K562 (cell line): ENCODE data around the gene NDUFA3. TPM values are rescaled to one million over a fixed set of nuclear protein-coding genes. Genes with fewer than 3 reads are reported as not detected.

Experiments used
- ATAC-seq: fragments of 200-7000 bp; cut with Tn5 transposase; 3 replicates; pipeline ENCODE4 v1.9.1; 2020; ENCODE audit warnings: moderate library complexity
- BruUV-seq: library from RNA; stranded (reverse); fragments of 400-500 nt; replicated peaks from 2 replicates; lab custom pipeline; 2021; lab: Mats Ljungman, UMichigan
- CTCF ChIA-PET: fragments of 300-600 bp; formaldehyde crosslinking; extraction: SDS; loops from one replicate; lab custom pipeline; 2021; ENCODE audit warnings: low intra/inter-chr PET ratio; lab: Yijun Ruan, JAX
- POLR2A ChIA-PET: fragments of 300-600, 350-650 bp; sonication (Branson Sonifier 250); formaldehyde crosslinking; extraction: SDS; loops from one replicate; lab custom pipeline; 2021; ENCODE audit warnings: antibody characterized with exemption, inconsistent platforms; lab: Yijun Ruan, JAX
- DNase-seq, 4 experiments: peaks; one replicate each; pipeline versions ENCODE4 v3.0.0 to v3.0.0-alpha.2; 2011 to 2018; ENCODE audit warnings: low spot score in 3 of 4, mixed read lengths in 3 of 4; ENCODE audit errors: extremely low read depth in 1 of 4
- FAIRE-seq: peaks from 2 replicates; lab custom pipeline; 2011; peaks lifted over from hg19 to GRCh38; lab: Jason Lieb, UNC
- H2AFZ ChIP-seq: 2 replicates; pipeline ENCODE4 v1.6.0; 2011; ENCODE audit warnings: low read depth, low read length, control low read depth, inconsistent platforms
- H3K27ac ChIP-seq: fragments of 200-600 bp; 3 replicates; pipeline ENCODE4 v1.8.0; 2011; ENCODE audit warnings: low read depth, mild to moderate bottlenecking, control low read depth, inconsistent platforms, low read length, moderate library complexity, mixed read lengths; ENCODE audit errors: extremely low read depth
- H3K27me3 ChIP-seq, 2 experiments: fragments of 300-600 bp in 1 of 2; 2 replicates in 1 of 2; 3 replicates in 1 of 2; pipeline versions ENCODE4 v1.6.0 to v1.8.0; 2011; ENCODE audit warnings: inconsistent platforms in 2 of 2, low read length in 2 of 2, mild to moderate bottlenecking in 1 of 2, mixed read lengths in 1 of 2, moderate library complexity in 1 of 2; ENCODE audit not compliant: control insufficient read depth in 2 of 2, insufficient read depth in 2 of 2
- H3K36me3 ChIP-seq: fragments of 300-600 bp; 3 replicates; pipeline ENCODE4 v1.8.0; 2011; ENCODE audit warnings: mild to moderate bottlenecking, low read length, inconsistent platforms; ENCODE audit not compliant: control insufficient read depth, insufficient read depth
- H3K4me1 ChIP-seq, 2 experiments: fragments of 200-600 bp in 1 of 2; replicated peaks in 1 of 2; 2 replicates in 1 of 2; 3 replicates in 1 of 2; pipeline versions ENCODE4 v1.5.1 to v1.8.0; 2011; ENCODE audit warnings: inconsistent platforms in 2 of 2, low read length in 2 of 2, mild to moderate bottlenecking in 1 of 2, mixed read lengths in 1 of 2, moderate library complexity in 1 of 2; ENCODE audit not compliant: control insufficient read depth in 2 of 2, insufficient read depth in 2 of 2
- H3K4me2 ChIP-seq: 2 replicates; pipeline ENCODE4 v1.6.1; 2011; ENCODE audit warnings: low read length, control low read depth, inconsistent platforms, mixed read lengths; ENCODE audit not compliant: insufficient read depth
- H3K4me3 ChIP-seq: fragments of 200-600 bp; sonication (generic), shearing (Covaris generic); 2 replicates; pipeline ENCODE4 v1.5.1; 2016; ENCODE audit warnings: control low read depth, inconsistent platforms
- H3K79me2 ChIP-seq: fragments of 200-600 bp; 3 replicates; pipeline ENCODE4 v1.8.0; 2011; ENCODE audit warnings: low read length, inconsistent platforms; ENCODE audit not compliant: control insufficient read depth, insufficient read depth
- H3K9ac ChIP-seq, 2 experiments: 2 replicates each; pipeline versions ENCODE4 v1.6.0 to v1.6.1; 2011; ENCODE audit warnings: low read depth in 2 of 2, low read length in 2 of 2, control low read depth in 1 of 2, inconsistent platforms in 1 of 2, mild to moderate bottlenecking in 1 of 2, mixed read lengths in 1 of 2; ENCODE audit not compliant: insufficient read depth in 1 of 2
- H3K9me1 ChIP-seq: one replicate; pipeline ENCODE4 v1.6.0; 2011; ENCODE audit warnings: inconsistent platforms, mild to moderate bottlenecking, low read length, moderate library complexity; ENCODE audit not compliant: control insufficient read depth, insufficient read depth
- H3K9me3 ChIP-seq: replicated peaks from 2 replicates; pipeline ENCODE4 v1.5.1; 2011; ENCODE audit warnings: low read depth, low read length, inconsistent platforms; ENCODE audit not compliant: control insufficient read depth, insufficient read depth
- H4K20me1 ChIP-seq: replicated peaks from 2 replicates; pipeline ENCODE4 v1.6.1; 2011; ENCODE audit warnings: low read length, inconsistent platforms, mixed read lengths; ENCODE audit not compliant: control insufficient read depth, insufficient read depth
- POLR2G ChIP-seq: fragments of 200-400 bp; formaldehyde crosslinking; IDR thresholded peaks from 2 replicates; pipeline ENCODE4 v1.6.1; 2017; ENCODE audit warnings: low read depth, mild to moderate bottlenecking, antibody characterized with exemption, low read length, moderate library complexity
- RBFOX2 ChIP-seq: fragments of 200-400 bp; formaldehyde crosslinking; IDR thresholded peaks from 2 replicates; pipeline ENCODE4 v1.6.1; 2017; ENCODE audit warnings: low read depth, mild to moderate bottlenecking, low read length, moderate library complexity
- RCOR1 ChIP-seq, 2 experiments: IDR thresholded peaks; 2 replicates each; pipeline ENCODE4 v1.6.1; 2012; ENCODE audit warnings: low read depth in 2 of 2, low read length in 2 of 2, borderline replicate concordance in 1 of 2, improper control_type of control experiment in 1 of 2
- WGBS: fragments of 100-300 bp; shearing (Covaris generic); methylation state at CpG from one replicate; pipeline ENCODE4 v1.1.6; 2016; ENCODE audit warnings: low coverage, mixed read lengths; ENCODE audit not compliant: insufficient coverage; ENCODE audit errors: missing lambda C conversion rate; 5-methylcytosine and 5-hydroxymethylcytosine counted together
- in situ Hi-C: fragments of 300-500 bp; cut with MboI; formaldehyde crosslinking; loops from 4 replicates; pipeline ENCODE4 v1.15.0; 2018; ENCODE audit warnings: inconsistent platforms, mixed read lengths
- intact Hi-C: fragments of 100-400 bp; cut with micrococcal nuclease; formaldehyde crosslinking; loops from 2 replicates; pipeline ENCODE4 v1.14.2; 2022
- polyA plus RNA-seq, 8 experiments: library from polyadenylated mRNA; depleted of rRNA in 4 of 8; stranded (reverse) in 5 of 8; unstranded in 3 of 8; fragments of >200 nt; fragmentation: Nextera tagmentation in 2 of 8; fragmentation: Illumina TruSeq in 1 of 8; extraction: Ambion mirVana in 2 of 8; extraction: Trizol in 1 of 8; gene quantifications; 2 replicates each; pipeline versions ENCODE4 v1.2.1 to v1.2.3, GENCODE V29; 2011 to 2014; ENCODE audit warnings: inconsistent platforms in 1 of 8, missing spikeins in 1 of 8
- total RNA-seq, 7 experiments: library from RNA; depleted of rRNA in 6 of 7; stranded (reverse); fragments of >200 nt in 6 of 7; fragmentation: Illumina TruSeq in 2 of 7; extraction: Trizol in 2 of 7; gene quantifications; 2 replicates each; pipeline versions ENCODE4 v1.2.1 to v1.2.3, GENCODE V29; 2011 to 2021; ENCODE audit warnings: low replicate concordance in 1 of 7
- TF ChIP-seq, protein P1 (sequence below): sonication (generic); formaldehyde crosslinking; IDR thresholded peaks from 2 replicates; pipeline ENCODE4 v1.8.1; 2023; ENCODE audit warnings: mild to moderate bottlenecking, missing genetic modification reagents

Gene NDUFA3
- total and polyA plus RNA-seq, 9 of the 15 experiments (the other 6 are each of a cell fraction or from before 2014, with no cell fraction given): 39.2 to 279 (median 138) TPM

DNA sequence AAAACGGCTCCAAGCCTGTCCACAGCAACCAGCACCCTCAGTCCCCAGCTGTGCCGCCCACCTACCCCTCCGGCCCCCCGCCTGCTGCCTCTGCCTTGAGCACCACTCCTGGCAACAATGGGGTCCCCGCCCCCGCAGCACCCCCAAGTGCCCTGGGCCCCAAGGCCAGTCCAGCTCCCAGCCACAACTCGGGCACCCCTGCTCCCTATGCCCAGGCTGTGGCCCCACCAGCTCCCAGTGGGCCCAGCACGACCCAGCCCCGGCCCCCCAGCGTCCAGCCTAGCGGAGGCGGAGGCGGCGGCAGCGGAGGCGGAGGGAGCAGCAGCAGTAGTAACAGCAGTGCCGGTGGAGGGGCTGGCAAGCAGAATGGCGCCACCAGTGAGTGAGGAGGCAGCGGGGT lies 45.5 kb downstream of the NDUFA3 start:
- CTCF ChIA-PET: no interaction called here
- H3K9ac ChIP-seq: no peak overlapping the region
- no peak for FAIRE-seq
- intact Hi-C loops: no loop called here
- no peaks in the 10 kb centered on the region for H3K27me3 ChIP-seq
- H3K4me3 ChIP-seq: no peak overlapping the region
- ATAC-seq: no peak
- DNase-seq: no peak
- H3K4me2 ChIP-seq: no peak overlapping the region
- no peaks in the 10 kb centered on the region for H3K9me3 ChIP-seq
- TF ChIP-seq RBFOX2 (peak; percentile 18; the same call in 1 of the 2 replicates), RCOR1 (IDR thresholded peaks at IDR 0.05; ENCODE audit: borderline replicate concordance in 1 of 2, low read depth in 2 of 2, low read length in 2 of 2) (no peak), POLR2G (peak; percentile 46)
- TF ChIP-seq, protein P1, sequence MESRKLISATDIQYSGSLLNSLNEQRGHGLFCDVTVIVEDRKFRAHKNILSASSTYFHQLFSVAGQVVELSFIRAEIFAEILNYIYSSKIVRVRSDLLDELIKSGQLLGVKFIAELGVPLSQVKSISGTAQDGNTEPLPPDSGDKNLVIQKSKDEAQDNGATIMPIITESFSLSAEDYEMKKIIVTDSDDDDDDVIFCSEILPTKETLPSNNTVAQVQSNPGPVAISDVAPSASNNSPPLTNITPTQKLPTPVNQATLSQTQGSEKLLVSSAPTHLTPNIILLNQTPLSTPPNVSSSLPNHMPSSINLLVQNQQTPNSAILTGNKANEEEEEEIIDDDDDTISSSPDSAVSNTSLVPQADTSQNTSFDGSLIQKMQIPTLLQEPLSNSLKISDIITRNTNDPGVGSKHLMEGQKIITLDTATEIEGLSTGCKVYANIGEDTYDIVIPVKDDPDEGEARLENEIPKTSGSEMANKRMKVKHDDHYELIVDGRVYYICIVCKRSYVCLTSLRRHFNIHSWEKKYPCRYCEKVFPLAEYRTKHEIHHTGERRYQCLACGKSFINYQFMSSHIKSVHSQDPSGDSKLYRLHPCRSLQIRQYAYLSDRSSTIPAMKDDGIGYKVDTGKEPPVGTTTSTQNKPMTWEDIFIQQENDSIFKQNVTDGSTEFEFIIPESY: peak; percentile 31; the same call in 1 of the 2 replicates
- TF ChIP-seq, all 486 proteins: peak for 3
- H4K20me1 ChIP-seq: no peaks in the 10 kb centered on the region
- H3K36me3 ChIP-seq: peaks cover 96% of the 10 kb centered on the region; the same call in 2 of the 3 replicates
- POLR2A ChIA-PET: interaction anchor here (1.2 to 4.1 kb wide), 3 partner anchors 10 to 11 kb away, joined by 3 to 29 read pairs (median 5); partner anchors contain the start of genes CNOT3 and LENG1
- no TSS peak for BruUV-seq
- no peaks in the 10 kb centered on the region for H3K79me2 ChIP-seq
- no peaks in the 10 kb centered on the region for H3K9me1 ChIP-seq
- WGBS: 90% methylated on average over 10 of the region's 19 CpGs
- H2AFZ ChIP-seq: no peak overlapping the region
- peaks cover 0 to 10% of the 10 kb centered on the region in 2 experiments; a peak in 1 of 5 replicates for H3K4me1 ChIP-seq
- in situ Hi-C loops: no loop called here
- H3K27ac ChIP-seq: no peak overlapping the region
